MM.1S (cell line): ENCODE data around the gene HTRA2.

Experiments
- DNase-seq: peaks from one replicate; pipeline ENCODE4 v3.0.0-alpha.2; 2015
- H2AFZ ChIP-seq: fragments of 300-600 bp; sonication (generic); 2 replicates; pipeline ENCODE4 v1.6.0; 2016; ENCODE audit warnings: antibody characterized with exemption, low read length
- H3F3A ChIP-seq: fragments of 300-600 bp; sonication (generic); 2 replicates; pipeline ENCODE4 v1.6.1; 2016; ENCODE audit warnings: mild to moderate bottlenecking, antibody characterized with exemption, low read length, moderate library complexity, mixed read lengths; ENCODE audit not compliant: insufficient read depth
- H3K27ac ChIP-seq: fragments of 300-600 bp; sonication (generic); 2 replicates; pipeline ENCODE4 v1.5.1; 2016; ENCODE audit warnings: mild to moderate bottlenecking, low read length
- H3K27me3 ChIP-seq: fragments of 300-600 bp; sonication (generic); replicated peaks from 2 replicates; pipeline ENCODE4 v1.6.0; 2016; ENCODE audit warnings: low read length; ENCODE audit not compliant: insufficient read depth
- H3K36me3 ChIP-seq: fragments of 300-600 bp; sonication (generic); replicated peaks from 2 replicates; pipeline ENCODE4 v1.6.1; 2016; ENCODE audit warnings: mild to moderate bottlenecking, low read length, mixed read lengths; ENCODE audit not compliant: insufficient read depth
- H3K4me1 ChIP-seq: fragments of 300-600 bp; sonication (generic); 2 replicates; pipeline ENCODE4 v1.6.1; 2016; ENCODE audit warnings: low read length, mixed read lengths
- H3K4me2 ChIP-seq: fragments of 300-600 bp; sonication (generic); 2 replicates; pipeline ENCODE4 v1.6.0; 2016; ENCODE audit warnings: low read depth, low read length
- H3K4me3 ChIP-seq: fragments of 300-600 bp; sonication (generic); 2 replicates; pipeline ENCODE4 v1.5.1; 2016; ENCODE audit warnings: low read length, mixed read lengths
- H3K79me2 ChIP-seq: fragments of 300-600 bp; sonication (generic); 2 replicates; pipeline ENCODE4 v1.6.1; 2016; ENCODE audit warnings: mixed run types, low read length, mixed read lengths
- H3K9ac ChIP-seq: fragments of 300-600 bp; sonication (generic); 2 replicates; pipeline ENCODE4 v1.6.1; 2016; ENCODE audit warnings: low read length, mixed read lengths
- H3K9me2 ChIP-seq: fragments of 300-600 bp; sonication (generic); replicated peaks from 2 replicates; pipeline ENCODE4 v1.6.1; 2016; ENCODE audit warnings: mild to moderate bottlenecking, low read length, mixed read lengths; ENCODE audit not compliant: insufficient read depth
- H3K9me3 ChIP-seq: fragments of 300-600 bp; sonication (generic); replicated peaks from 2 replicates; pipeline ENCODE4 v1.6.1; 2016; ENCODE audit warnings: mild to moderate bottlenecking, low read length, mixed read lengths; ENCODE audit not compliant: insufficient read depth
- H4K20me1 ChIP-seq: fragments of 300-600 bp; sonication (generic); 2 replicates; pipeline ENCODE4 v1.6.1; 2016; ENCODE audit warnings: mild to moderate bottlenecking, low read length, moderate library complexity, mixed read lengths; ENCODE audit not compliant: insufficient read depth
- EZH2 ChIP-seq: fragments of 300-600 bp; sonication (generic); optimal IDR thresholded peaks from 2 replicates; pipeline ENCODE3; 2017; ENCODE audit warnings: low read depth, mild to moderate bottlenecking, antibody characterized with exemption, low read length, mixed read lengths
- EZH2phosphoT487 ChIP-seq: fragments of 300-600 bp; sonication (generic); IDR thresholded peaks from 2 replicates; pipeline ENCODE4 v1.6.1; 2018; ENCODE audit warnings: antibody characterized with exemption, low read length
- TF ChIP-seq, protein P1 (sequence below): fragments of 300-600 bp; sonication (generic); IDR thresholded peaks from 2 replicates; pipeline ENCODE4 v1.5.1; 2016; ENCODE audit warnings: antibody characterized with exemption, low read length, mixed read lengths

Gene HTRA2

DNA sequence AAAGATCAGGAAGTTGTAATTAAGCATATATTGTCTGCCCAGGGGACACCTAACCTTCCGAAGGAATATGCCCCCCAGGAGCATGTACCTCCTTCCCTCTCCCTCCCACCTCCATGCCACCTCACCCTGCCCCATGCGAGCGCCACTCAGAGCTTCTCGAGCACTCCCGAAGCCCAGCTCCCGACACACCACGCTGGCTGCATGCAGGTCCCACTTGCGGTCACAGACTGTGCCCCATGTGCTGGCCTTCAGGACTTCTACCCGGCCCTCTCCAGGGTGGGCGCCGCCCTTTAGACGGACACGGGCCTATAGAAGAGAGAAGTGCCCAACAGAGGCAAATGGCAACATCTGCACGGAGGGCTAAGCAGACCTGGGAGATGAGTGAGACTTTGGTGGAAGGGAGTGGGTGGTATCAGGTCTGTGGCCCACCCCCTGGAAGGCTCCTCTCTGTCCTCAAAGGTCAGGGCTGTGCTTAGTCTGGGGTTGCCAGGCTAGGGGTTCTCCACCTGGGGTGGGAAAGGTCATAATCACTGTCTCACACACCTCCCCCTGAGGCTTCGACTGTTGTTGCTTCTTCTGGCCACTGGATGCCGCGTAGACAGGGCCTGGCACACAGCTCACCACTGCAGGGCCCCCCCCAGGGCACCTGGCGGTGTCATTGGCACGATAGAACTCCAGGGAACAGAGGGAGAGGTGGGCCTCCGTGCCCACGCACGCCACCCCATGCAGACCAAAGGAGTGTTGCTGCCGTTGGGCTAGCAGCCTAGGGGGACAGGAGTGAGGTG lies 6.6 kb downstream of the HTRA2 start:
- DNase-seq: no peak
- TF ChIP-seq, protein P1, sequence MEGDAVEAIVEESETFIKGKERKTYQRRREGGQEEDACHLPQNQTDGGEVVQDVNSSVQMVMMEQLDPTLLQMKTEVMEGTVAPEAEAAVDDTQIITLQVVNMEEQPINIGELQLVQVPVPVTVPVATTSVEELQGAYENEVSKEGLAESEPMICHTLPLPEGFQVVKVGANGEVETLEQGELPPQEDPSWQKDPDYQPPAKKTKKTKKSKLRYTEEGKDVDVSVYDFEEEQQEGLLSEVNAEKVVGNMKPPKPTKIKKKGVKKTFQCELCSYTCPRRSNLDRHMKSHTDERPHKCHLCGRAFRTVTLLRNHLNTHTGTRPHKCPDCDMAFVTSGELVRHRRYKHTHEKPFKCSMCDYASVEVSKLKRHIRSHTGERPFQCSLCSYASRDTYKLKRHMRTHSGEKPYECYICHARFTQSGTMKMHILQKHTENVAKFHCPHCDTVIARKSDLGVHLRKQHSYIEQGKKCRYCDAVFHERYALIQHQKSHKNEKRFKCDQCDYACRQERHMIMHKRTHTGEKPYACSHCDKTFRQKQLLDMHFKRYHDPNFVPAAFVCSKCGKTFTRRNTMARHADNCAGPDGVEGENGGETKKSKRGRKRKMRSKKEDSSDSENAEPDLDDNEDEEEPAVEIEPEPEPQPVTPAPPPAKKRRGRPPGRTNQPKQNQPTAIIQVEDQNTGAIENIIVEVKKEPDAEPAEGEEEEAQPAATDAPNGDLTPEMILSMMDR: no peak
- TF ChIP-seq EZH2phosphoT487 (no peak), EZH2 (no peak)
- Histone ChIP-seq H4K20me1 (no peaks in the 10 kb centered on the region), H3K79me2 (0 out of 2 replicates have a peak, but pooled peaks cover 3% of the 10 kb centered on the region), H3K9me2 (no peaks in the 10 kb centered on the region), H3K4me3 (no peak overlapping the region), H3K27ac (no peak overlapping the region), H2AFZ (no peak overlapping the region), H3K4me2 (no peak overlapping the region), H3K4me1 (no peaks in the 10 kb centered on the region), H3K36me3 (no peaks in the 10 kb centered on the region), H3K9ac (no peak overlapping the region), H3K27me3 (peaks cover 12% of the 10 kb centered on the region; the same call in 1 of the 2 replicates), H3K9me3 (no peaks in the 10 kb centered on the region), H3F3A (no peaks in the 10 kb centered on the region)

- TF ChIP-seq EZH2phosphoT487: no peak
- TF ChIP-seq EZH2: no peak
- TF ChIP-seq, protein P1: no peak
- H3F3A ChIP-seq: no peaks in the 10 kb centered on the region
- no peak overlapping the region for H3K27ac ChIP-seq
- H3K4me2 ChIP-seq: no peak overlapping the region
- H3K4me1 ChIP-seq: no peaks in the 10 kb centered on the region
- no peak for DNase-seq
- H3K36me3 ChIP-seq: no peaks in the 10 kb centered on the region
- H3K79me2 ChIP-seq: no peaks in the 10 kb centered on the region
- no peak overlapping the region for H3K4me3 ChIP-seq
- H3K9me2 ChIP-seq: no peaks in the 10 kb centered on the region
- no peaks in the 10 kb centered on the region for H4K20me1 ChIP-seq
- H3K9me3 ChIP-seq: no peaks in the 10 kb centered on the region
- no peak overlapping the region for H3K9ac ChIP-seq
- peaks cover 12% of the 10 kb centered on the region; the same call in 1 of the 2 replicates for H3K27me3 ChIP-seq
- no peak overlapping the region for H2AFZ ChIP-seq
These were observed 7.4 kb downstream of the HTRA2 start for GRCh38 chr2:74537140-74537539.

GRCh38 chr2:74538881-74539339 lies 9.2 kb downstream of the HTRA2 start:
- no peaks in the 10 kb centered on the region for H3F3A ChIP-seq
- H3K27ac ChIP-seq: no peak overlapping the region
- peaks cover 12% of the 10 kb centered on the region; the same call in 1 of the 2 replicates for H3K27me3 ChIP-seq
- no peaks in the 10 kb centered on the region for H4K20me1 ChIP-seq
- TF ChIP-seq EZH2: no peak
- TF ChIP-seq, protein P1: no peak
- no peak for TF ChIP-seq EZH2phosphoT487
- no peaks in the 10 kb centered on the region for H3K4me1 ChIP-seq
- H3K36me3 ChIP-seq: no peaks in the 10 kb centered on the region
- H3K9me3 ChIP-seq: no peaks in the 10 kb centered on the region
- H3K9ac ChIP-seq: no peak overlapping the region
- H3K4me2 ChIP-seq: no peak overlapping the region
- H2AFZ ChIP-seq: no peak overlapping the region
- no peak for DNase-seq
- no peak overlapping the region for H3K4me3 ChIP-seq
- no peaks in the 10 kb centered on the region for H3K79me2 ChIP-seq
- H3K9me2 ChIP-seq: no peaks in the 10 kb centered on the region
